HCT116 (cell line): ENCODE measurements around the gene PRKRIP1. TPM values are rescaled to one million over a fixed set of nuclear protein-coding genes. Genes with fewer than 3 reads are reported as not detected.
A peak's percentile ranks its signal among the peaks of the same experiment; 100 is the strongest.

Experiments
- ATAC-seq: fragments of 200-7000 bp; cut with Tn5 transposase; 2 replicates; pipeline ENCODE4 v1.9.1; 2020; ENCODE audit warnings: mild to moderate bottlenecking, moderate library complexity
- BruUV-seq: library from RNA; stranded (reverse); fragments of 400-500 nt; replicated peaks from 2 replicates; lab custom pipeline; 2021; lab: Mats Ljungman, UMichigan
- CTCF ChIA-PET: fragments of 300-600 bp; sonication (Branson Sonifier 250); formaldehyde crosslinking; loops from one replicate; lab custom pipeline; 2021; ENCODE audit warnings: antibody characterized with exemption; lab: Charles Lee
- POLR2A ChIA-PET: fragments of 300-600, 350-600 bp; sonication (Branson Sonifier 250); formaldehyde crosslinking; loops from one replicate; lab custom pipeline; 2021; ENCODE audit warnings: antibody characterized with exemption; lab: Charles Lee
- RAD21 ChIA-PET, 2 experiments: fragments of 300-600 bp; sonication (Branson Sonifier 250); formaldehyde crosslinking; loops; one replicate each; lab custom pipeline; 2023; ENCODE audit warnings: low total read pairs in 2 of 2; ENCODE audit not compliant: uncharacterized antibody in 2 of 2, unreplicated experiment in 2 of 2, low non-redundant PET in 1 of 2; lab: Charles Lee
- DNase-seq: peaks from one replicate; pipeline ENCODE4 v3.0.0-alpha.2; 2010; ENCODE audit warnings: low read depth, low spot score
- H2AFZ ChIP-seq: fragments of 200-600 bp; shearing (Covaris generic), sonication (generic); 2 replicates; pipeline ENCODE4 v1.6.1; 2017; ENCODE audit warnings: low read depth, mixed run types, mixed read lengths, antibody characterized with exemption, low read length; ENCODE audit not compliant: poor library complexity, severe bottlenecking
- H3K27ac ChIP-seq: 2 replicates; pipeline ENCODE4 v1.5.1; 2012; ENCODE audit warnings: low read depth, low read length
- H3K27me3 ChIP-seq: fragments of 200-600 bp; sonication (generic); 2 replicates; pipeline ENCODE4 v1.6.1; 2016; ENCODE audit warnings: mixed run types, low read length, mixed read lengths; ENCODE audit not compliant: insufficient read depth
- H3K36me3 ChIP-seq, 2 experiments: fragments of 200-500 bp in 1 of 2; fragments of 200-600 bp in 1 of 2; sonication (Bioruptor generic) in 1 of 2; sonication (generic) in 1 of 2; 2 replicates each; pipeline versions ENCODE4 v1.5.1 to v1.6.1; 2014 to 2016; ENCODE audit warnings: low read length in 2 of 2, inconsistent platforms in 1 of 2, mixed read lengths in 1 of 2, mixed run types in 1 of 2; ENCODE audit not compliant: insufficient read depth in 2 of 2, control insufficient read depth in 1 of 2
- H3K4me1 ChIP-seq, 2 experiments: fragments of 200-600 bp in 1 of 2; sonication (generic) in 1 of 2; 2 replicates each; pipeline versions ENCODE4 v1.5.1 to v1.6.1; 2012 to 2017; ENCODE audit warnings: low read length in 2 of 2, inconsistent platforms in 1 of 2, mild to moderate bottlenecking in 1 of 2, mixed read lengths in 1 of 2, mixed run types in 1 of 2, moderate library complexity in 1 of 2; ENCODE audit not compliant: insufficient read depth in 2 of 2, control insufficient read depth in 1 of 2
- H3K4me2 ChIP-seq: fragments of 200-600 bp; sonication (generic); 2 replicates; pipeline ENCODE4 v1.6.1; 2017; ENCODE audit warnings: mixed run types, low read length, mixed read lengths
- H3K4me3 ChIP-seq, 2 experiments: fragments of 200-600 bp in 1 of 2; sonication (generic) in 1 of 2; replicated peaks in 1 of 2; 2 replicates each; pipeline ENCODE4 v1.5.1; 2011 to 2016; ENCODE audit warnings: low read length in 2 of 2, control low read depth in 1 of 2, low read depth in 1 of 2, mild to moderate bottlenecking in 1 of 2, mixed read lengths in 1 of 2, mixed run types in 1 of 2
- H3K79me2 ChIP-seq: fragments of 200-600 bp; sonication (generic); 2 replicates; pipeline ENCODE4 v1.6.1; 2017; ENCODE audit warnings: mild to moderate bottlenecking, mixed run types, low read length, moderate library complexity, mixed read lengths; ENCODE audit not compliant: insufficient read depth
- H3K9ac ChIP-seq: fragments of 200-600 bp; sonication (generic); 2 replicates; pipeline ENCODE4 v1.6.1; 2016; ENCODE audit warnings: low read length, mixed read lengths
- H3K9me2 ChIP-seq: fragments of 200-600 bp; sonication (generic), shearing (Covaris generic); 2 replicates; pipeline ENCODE4 v1.6.1; 2017; ENCODE audit warnings: mixed run types, mild to moderate bottlenecking, moderate library complexity; ENCODE audit not compliant: insufficient read depth
- H3K9me3 ChIP-seq, 2 experiments: fragments of 200-500 bp in 1 of 2; fragments of 200-600 bp in 1 of 2; sonication (Bioruptor generic) in 1 of 2; sonication (generic) in 1 of 2; 2 replicates each; pipeline ENCODE4 v1.6.1; 2014 to 2017; ENCODE audit warnings: low read length in 2 of 2, mixed read lengths in 2 of 2, inconsistent platforms in 1 of 2, low read depth in 1 of 2, mild to moderate bottlenecking in 1 of 2, mixed run types in 1 of 2, moderate library complexity in 1 of 2; ENCODE audit not compliant: control insufficient read depth in 1 of 2, insufficient read depth in 1 of 2
- H4K20me1 ChIP-seq: fragments of 200-600 bp; sonication (generic), shearing (Covaris generic); 2 replicates; pipeline ENCODE4 v1.6.1; 2017; ENCODE audit warnings: mixed run types, mild to moderate bottlenecking, moderate library complexity; ENCODE audit not compliant: insufficient read depth
- ELF1 ChIP-seq: IDR thresholded peaks from 2 replicates; pipeline ENCODE4 v1.6.1; 2012; ENCODE audit warnings: low read depth, borderline replicate concordance
- FOSL1 ChIP-seq: IDR thresholded peaks from 2 replicates; pipeline ENCODE4 v1.6.1; 2012; ENCODE audit warnings: low read depth
- SP1 ChIP-seq: IDR thresholded peaks from 2 replicates; pipeline ENCODE4 v1.6.1; 2012; ENCODE audit warnings: low read depth
- SRF ChIP-seq: IDR thresholded peaks from 2 replicates; pipeline ENCODE4 v1.6.1; 2012; ENCODE audit warnings: low read depth
- TCF7L2 ChIP-seq: IDR thresholded peaks from 2 replicates; pipeline ENCODE4 v1.7.0; 2011; ENCODE audit warnings: borderline replicate concordance, inconsistent platforms; ENCODE audit not compliant: insufficient read depth, insufficient read length; ENCODE audit errors: extremely low read depth
- intact Hi-C: fragments of 100-400 bp; cut with micrococcal nuclease; formaldehyde crosslinking; loops from 2 replicates; pipeline ENCODE4 v1.10.0; 2022
- total RNA-seq: library from RNA; stranded (reverse); gene quantifications from one replicate; pipeline ENCODE4 v1.2.1, GENCODE V29; 2021; ENCODE audit not compliant: unreplicated experiment
- TF ChIP-seq, protein P1 (sequence below): IDR thresholded peaks from 2 replicates; pipeline ENCODE4 v1.6.1; 2011; ENCODE audit warnings: mild to moderate bottlenecking, low read length, moderate library complexity; ENCODE audit not compliant: insufficient replicate concordance; ENCODE audit errors: extremely low read depth
- TF ChIP-seq, protein P2 (sequence below): IDR thresholded peaks from 2 replicates; pipeline ENCODE4 v1.6.1; 2012

Gene PRKRIP1
- total RNA-seq, 1 experiment from 2014 or later = 23.0 TPM

DNA sequence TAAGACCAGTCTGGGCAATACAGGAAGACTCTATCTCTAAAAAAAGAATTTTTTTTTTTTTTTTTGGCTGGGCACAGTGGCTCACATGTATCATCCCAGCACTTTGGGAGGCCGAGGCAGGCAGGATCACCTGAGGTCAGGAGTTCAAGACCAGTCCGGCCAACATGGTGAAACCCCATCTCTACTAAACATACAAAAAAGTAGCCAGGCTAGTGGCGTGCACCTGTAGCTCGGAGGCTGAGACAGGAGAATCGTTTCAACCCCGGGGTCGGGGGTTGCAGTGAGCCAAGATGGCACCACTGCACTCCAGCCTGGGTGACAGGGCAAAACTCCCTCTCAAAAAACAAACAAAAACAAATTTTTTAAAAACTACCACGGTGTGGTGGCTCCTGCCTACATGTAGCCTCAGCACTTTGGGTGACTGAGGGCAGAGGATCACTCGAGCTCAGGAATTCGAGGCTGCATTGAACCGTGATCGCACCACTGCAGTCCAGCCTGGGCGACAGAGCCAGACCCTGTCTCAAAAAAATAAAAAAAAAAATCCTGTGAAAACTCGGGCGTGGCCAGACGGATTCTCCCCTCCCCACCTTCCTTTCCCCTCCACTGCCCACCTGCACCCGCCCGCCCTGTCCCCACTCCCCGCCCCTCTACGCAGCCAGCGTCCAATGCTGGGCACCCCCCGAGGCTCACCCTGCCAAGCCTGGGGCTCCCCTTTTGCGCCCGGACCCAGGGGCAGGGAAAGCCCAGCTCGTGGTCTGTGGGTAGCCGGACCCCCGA, 36.5 kb downstream of the PRKRIP1 start:
- BruUV-seq = no TSS peak
- Histone ChIP-seq H3K9me2 (no peaks in the 10 kb centered on the region), H3K9me3 (no peaks in the 10 kb centered on the region), H3K4me3 (peak overlapping the region in 1 of 2 experiments; percentile 30; a peak in 2 of 4 replicates), H4K20me1 (no peaks in the 10 kb centered on the region), H3K9ac (peak overlapping the region; percentile 38), H3K79me2 (no peaks in the 10 kb centered on the region; the same call in 1 of the 2 replicates), H2AFZ (no peak overlapping the region), H3K4me2 (peak overlapping the region; percentile 92)
- intact Hi-C loops = no loop called here
- ChIA-PET POLR2A (no interaction called here), CTCF (no interaction called here), RAD21 (no interaction called here)
- ATAC-seq (0 out of 2 replicates have a peak, but pooled peaks have one; percentile 8), DNase-seq (no peak)
- TF ChIP-seq SRF (no peak), FOSL1 (no peak), ELF1 (no peak), SP1 (no peak), TCF7L2 (no peak)
- TF ChIP-seq, protein P1, sequence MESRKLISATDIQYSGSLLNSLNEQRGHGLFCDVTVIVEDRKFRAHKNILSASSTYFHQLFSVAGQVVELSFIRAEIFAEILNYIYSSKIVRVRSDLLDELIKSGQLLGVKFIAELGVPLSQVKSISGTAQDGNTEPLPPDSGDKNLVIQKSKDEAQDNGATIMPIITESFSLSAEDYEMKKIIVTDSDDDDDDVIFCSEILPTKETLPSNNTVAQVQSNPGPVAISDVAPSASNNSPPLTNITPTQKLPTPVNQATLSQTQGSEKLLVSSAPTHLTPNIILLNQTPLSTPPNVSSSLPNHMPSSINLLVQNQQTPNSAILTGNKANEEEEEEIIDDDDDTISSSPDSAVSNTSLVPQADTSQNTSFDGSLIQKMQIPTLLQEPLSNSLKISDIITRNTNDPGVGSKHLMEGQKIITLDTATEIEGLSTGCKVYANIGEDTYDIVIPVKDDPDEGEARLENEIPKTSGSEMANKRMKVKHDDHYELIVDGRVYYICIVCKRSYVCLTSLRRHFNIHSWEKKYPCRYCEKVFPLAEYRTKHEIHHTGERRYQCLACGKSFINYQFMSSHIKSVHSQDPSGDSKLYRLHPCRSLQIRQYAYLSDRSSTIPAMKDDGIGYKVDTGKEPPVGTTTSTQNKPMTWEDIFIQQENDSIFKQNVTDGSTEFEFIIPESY = no peak
- TF ChIP-seq, protein P2, sequence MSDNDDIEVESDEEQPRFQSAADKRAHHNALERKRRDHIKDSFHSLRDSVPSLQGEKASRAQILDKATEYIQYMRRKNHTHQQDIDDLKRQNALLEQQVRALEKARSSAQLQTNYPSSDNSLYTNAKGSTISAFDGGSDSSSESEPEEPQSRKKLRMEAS = no peak
- TF ChIP-seq, all 23 proteins: peak for 0
- Histone ChIP-seq H3K4me1 (peaks cover 17 to 43% of the 10 kb centered on the region in 2 experiments), H3K27me3 (no peaks in the 10 kb centered on the region), H3K27ac (no peak overlapping the region; the same call in 1 of the 2 replicates), H3K36me3 (no peaks in the 10 kb centered on the region; a peak in 1 of 4 replicates)
